GM21447 (cell line): ENCODE data around the gene C19orf53.

ENCODE experiments used
- ATAC-seq: cut with Tn5 transposase; IDR thresholded peaks from one replicate; pipeline ENCODE4 v1.9.1; 2021; ENCODE audit not compliant: unreplicated experiment

C19orf53 gene

DNA sequence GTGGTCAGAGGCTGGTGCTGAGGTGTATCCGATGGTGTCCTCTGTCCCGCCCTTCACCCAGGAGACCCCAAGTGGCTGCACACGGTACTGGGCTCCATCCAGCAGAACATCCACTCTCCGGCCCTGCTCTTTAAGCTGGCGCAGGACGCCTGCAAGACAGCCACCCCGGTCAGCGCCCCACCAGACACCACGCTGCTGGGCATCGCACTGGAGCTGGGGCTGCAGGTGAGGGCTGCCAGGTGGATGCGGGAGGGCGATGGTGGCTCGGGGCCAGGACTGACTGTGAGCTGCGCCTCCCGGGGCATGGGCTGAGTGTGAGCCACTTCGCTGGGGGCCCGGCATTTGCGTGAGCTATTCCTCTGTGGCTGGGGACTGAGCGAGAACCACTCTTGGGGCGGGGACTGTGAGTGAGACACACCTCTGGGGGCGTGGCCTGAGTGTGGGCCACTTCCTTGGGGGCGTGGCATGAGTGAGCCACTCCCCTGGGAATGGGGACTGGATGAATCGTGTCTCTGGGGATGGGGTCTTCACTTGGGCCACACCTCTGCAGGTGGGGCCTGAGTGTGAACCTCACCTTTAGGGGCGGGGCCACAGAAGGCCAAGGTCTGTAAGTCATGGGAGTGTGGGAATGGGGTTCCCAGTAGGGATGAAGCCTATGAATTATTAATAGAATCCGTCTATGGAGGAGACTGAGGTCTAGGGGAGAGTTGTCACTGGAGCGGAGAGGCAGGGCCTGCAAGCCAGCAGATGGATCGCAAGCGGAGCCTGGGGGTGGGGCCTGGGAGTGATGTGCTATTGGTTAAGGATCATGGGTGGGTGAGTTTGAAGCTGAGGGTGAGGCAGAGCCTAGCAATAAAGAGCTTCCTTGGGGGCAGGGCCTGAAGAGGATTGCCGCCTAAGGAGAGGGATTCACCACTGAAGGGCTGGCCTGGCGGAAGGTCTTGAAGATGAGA, 51.5 kb downstream of the C19orf53 start:
- ATAC-seq, result no peak

DNA sequence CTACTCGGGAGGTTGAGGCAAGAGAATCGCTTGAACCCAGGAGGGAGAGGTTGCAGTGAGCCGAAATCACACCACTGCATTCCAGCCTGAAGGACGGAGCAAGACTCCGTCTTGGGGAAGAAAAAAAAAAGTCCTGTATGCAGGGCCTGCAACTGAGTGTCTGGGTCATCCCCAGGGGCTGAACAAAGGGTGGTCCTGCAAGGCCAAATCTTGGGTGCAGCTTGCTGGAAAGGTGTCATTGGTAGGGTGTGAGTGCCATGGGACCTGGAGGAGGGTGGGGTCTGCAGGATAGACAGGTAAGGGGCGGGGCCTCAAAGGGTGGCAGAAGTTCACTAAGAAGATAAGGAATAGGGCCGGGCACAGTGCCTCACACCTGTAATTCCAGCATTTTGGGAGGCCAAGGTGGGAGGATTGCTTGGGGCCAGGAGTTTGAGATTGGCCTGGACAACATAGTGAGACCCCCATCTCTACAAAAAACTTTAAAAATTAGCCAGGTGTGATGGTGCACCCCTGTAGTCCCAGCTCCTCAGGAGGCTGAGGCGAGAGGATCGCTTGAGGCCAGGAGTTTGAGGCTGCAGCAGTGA, 52.5 kb downstream of the C19orf53 start:
- ATAC-seq, result no peak

DNA sequence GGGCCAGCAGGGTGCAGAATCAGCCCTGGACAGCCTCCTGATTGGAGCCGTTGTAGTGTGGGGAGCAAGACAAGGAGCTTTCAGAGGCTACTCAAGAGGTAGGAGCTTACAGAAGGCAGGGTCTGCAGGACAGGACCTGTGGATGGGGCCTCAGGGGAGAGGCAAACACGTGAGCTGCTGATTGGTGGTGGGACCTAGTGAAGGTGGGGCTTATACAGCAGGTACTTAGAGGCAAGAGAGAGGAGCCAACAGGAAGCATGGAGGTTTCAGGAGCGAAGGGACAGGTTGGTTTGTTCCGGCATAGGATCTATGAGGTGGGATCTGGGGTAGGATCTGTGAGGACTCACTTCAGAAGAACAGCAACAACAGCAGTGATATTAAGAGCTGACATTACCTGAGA, 53.4 kb downstream of the C19orf53 start:
- ATAC-seq, result no peak
